Vagina (tissue), 2 donors: ENCODE data around the gene PPP4R1. TPM values are rescaled to one million over a fixed set of nuclear protein-coding genes. Genes with fewer than 3 reads are reported as not detected.

ENCODE experiments used
- DNase-seq, 2 donors: peaks; one replicate each; pipeline ENCODE4 v3.0.0-alpha.2; 2017; ENCODE audit errors: extremely low spot score in 2 of 2
- H3K27ac ChIP-seq: fragments of 200-600 bp; sonication (generic); one replicate; pipeline ENCODE4 v1.5.1; 2019
- H3K27me3 ChIP-seq: fragments of 200-600 bp; sonication (generic); one replicate; pipeline ENCODE4 v1.5.1; 2019
- H3K36me3 ChIP-seq, 2 donors: fragments of 200-600 bp; sonication (generic); one replicate each; pipeline ENCODE4 v1.5.1; 2017 to 2019
- H3K4me1 ChIP-seq: fragments of 200-600 bp; sonication (generic); one replicate; pipeline ENCODE4 v1.5.1; 2019
- H3K4me3 ChIP-seq, 2 donors: fragments of 200-600 bp; sonication (generic); 1 replicate in 1 of 2; 2 replicates in 1 of 2; pipeline ENCODE4 v1.5.1; 2016 to 2019
- H3K9me3 ChIP-seq: fragments of 200-600 bp; sonication (generic); one replicate; pipeline ENCODE4 v1.5.1; 2019
- CTCF ChIP-seq, 3 experiments: fragments of 450-650 bp in 2 of 3; fragments of 200-600 bp in 1 of 3; sonication (generic) in 1 of 3; IDR thresholded peaks; one replicate each; pipeline ENCODE4 v1.5.1; 2017 to 2019; ENCODE audit warnings: antibody characterized with exemption in 3 of 3, mild to moderate bottlenecking in 2 of 3, moderate library complexity in 2 of 3
- POLR2A ChIP-seq, 2 donors: fragments of 450-650 bp; IDR thresholded peaks; one replicate each; pipeline ENCODE4 v1.6.1; 2017; ENCODE audit warnings: antibody characterized with exemption in 2 of 2, mild to moderate bottlenecking in 2 of 2, moderate library complexity in 2 of 2
- POLR2AphosphoS5 ChIP-seq, 2 donors: sonication (generic); formaldehyde crosslinking; IDR thresholded peaks; one replicate each; pipeline ENCODE4 v1.9.0; 2017; ENCODE audit warnings: antibody characterized with exemption in 2 of 2, mild to moderate bottlenecking in 2 of 2, low read depth in 1 of 2; ENCODE audit not compliant: insufficient read depth in 1 of 2
- intact Hi-C: fragments of 100-400 bp; cut with DNase I; formaldehyde crosslinking; loops from one replicate; pipeline ENCODE4 v1.15.1; 2023
- small RNA-seq: library from RNA; depleted of rRNA; stranded (forward); fragments of <200 nt; gene quantifications from one replicate; pipeline ENCODE3, GENCODE V24; 2016
- total RNA-seq: library from RNA; depleted of rRNA; stranded (reverse); fragments of >200 nt; gene quantifications from one replicate; pipeline ENCODE4 v1.2.3, GENCODE V29; 2016

Gene PPP4R1
- total RNA-seq, 1 donor from 2014 or later: 127 TPM

- intact Hi-C loops: no loop called here
- no peak for TF ChIP-seq CTCF (IDR thresholded peaks at IDR 0.05)
- no peak for TF ChIP-seq POLR2AphosphoS5 (IDR thresholded peaks at IDR 0.05; ENCODE audit: insufficient read depth in 1 of 2, low read depth in 1 of 2)
- TF ChIP-seq POLR2A (IDR thresholded peaks at IDR 0.05): no peak
- no peaks in the 10 kb centered on the region for H3K9me3 ChIP-seq
- H3K4me3 ChIP-seq: no peak overlapping the region
- H3K27ac ChIP-seq: no peak overlapping the region
- peaks cover 27% of the 10 kb centered on the region for H3K4me1 ChIP-seq
- no peaks in the 10 kb centered on the region for H3K27me3 ChIP-seq
- peaks cover 0 to 6% of the 10 kb centered on the region in 2 donors for H3K36me3 ChIP-seq
- DNase-seq: no peak
Measured at GRCh38 chr18:9508446-9509025, 105.8 kb downstream of the PPP4R1 start.

- Histone ChIP-seq H3K4me1 (peaks cover 27% of the 10 kb centered on the region), H3K9me3 (peaks cover 4% of the 10 kb centered on the region), H3K27me3 (no peaks in the 10 kb centered on the region), H3K36me3 (no peaks in the 10 kb centered on the region), H3K27ac (no peak overlapping the region), H3K4me3 (no peak overlapping the region)
- DNase-seq: no peak
- TF ChIP-seq POLR2A (IDR thresholded peaks at IDR 0.05) (no peak), CTCF (IDR thresholded peaks at IDR 0.05) (no peak), POLR2AphosphoS5 (IDR thresholded peaks at IDR 0.05; ENCODE audit: insufficient read depth in 1 of 2, low read depth in 1 of 2) (no peak)
- intact Hi-C loops: no loop called here
Measured at GRCh38 chr18:9507565-9508088, 106.7 kb downstream of the PPP4R1 start.

- no peak for TF ChIP-seq CTCF (IDR thresholded peaks at IDR 0.05)
- no peak for TF ChIP-seq POLR2AphosphoS5 (IDR thresholded peaks at IDR 0.05; ENCODE audit: insufficient read depth in 1 of 2, low read depth in 1 of 2)
- no peak for TF ChIP-seq POLR2A (IDR thresholded peaks at IDR 0.05)
- no peak overlapping the region for H3K4me3 ChIP-seq
- H3K27me3 ChIP-seq: no peaks in the 10 kb centered on the region
- peaks cover 7% of the 10 kb centered on the region for H3K9me3 ChIP-seq
- intact Hi-C loops: no loop called here
- no peak for DNase-seq
- peaks cover 27% of the 10 kb centered on the region for H3K4me1 ChIP-seq
- H3K27ac ChIP-seq: no peak overlapping the region
- H3K36me3 ChIP-seq: no peaks in the 10 kb centered on the region
Measured at GRCh38 chr18:9506046-9506792, 108.1 kb downstream of the PPP4R1 start.

Small RNAs within 50 kb of the gene (small RNA-seq; reads per million reads assigned to genes)
- gene RNU2-27P (not detected), gene RNU6-903P (not detected)

Other genes starting within 250 kb of the PPP4R1 start
- 65.6 TPM for gene RALBP1, start 139.0 kb downstream of the PPP4R1 start, total RNA-seq
- gene RAB31, start 93.7 kb upstream of the PPP4R1 start, total RNA-seq: 26.0 TPM